ENCODE results near the gene LY6G5B.

DNA sequence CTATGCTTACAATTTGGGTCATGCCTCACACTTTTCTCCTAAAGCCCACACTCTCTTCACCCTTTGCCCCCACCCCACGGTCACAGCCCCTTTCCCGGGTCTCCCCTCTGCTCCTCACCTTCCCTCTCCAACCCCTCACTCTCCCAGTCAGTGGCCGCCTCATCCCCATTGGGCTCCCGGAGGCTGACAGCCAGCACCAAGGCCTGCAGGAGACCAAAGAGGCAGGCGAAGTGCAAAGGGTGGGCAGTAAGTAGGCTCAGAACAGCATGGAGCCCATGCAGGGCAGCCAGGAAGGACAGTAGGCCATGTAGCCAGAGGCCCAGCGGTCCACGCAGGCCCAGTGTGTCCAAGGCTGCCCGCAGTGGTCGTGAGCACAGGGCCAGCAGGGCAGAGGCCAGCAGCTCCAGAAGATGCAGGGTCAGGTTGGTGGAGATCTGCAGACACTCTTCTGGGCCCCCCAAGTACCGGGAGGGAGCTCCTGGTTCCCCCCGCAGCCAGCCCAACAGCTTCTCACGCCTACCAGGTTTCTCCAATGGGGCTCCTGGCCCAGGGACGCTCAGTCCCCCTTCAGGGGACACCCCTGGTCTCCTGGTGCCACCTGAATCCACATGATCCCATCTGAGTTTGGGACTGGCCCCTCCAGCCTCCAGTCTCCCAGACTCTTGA lies 10.7 kb upstream of the LY6G5B start:
- TF ChIP-seq, protein P1, sequence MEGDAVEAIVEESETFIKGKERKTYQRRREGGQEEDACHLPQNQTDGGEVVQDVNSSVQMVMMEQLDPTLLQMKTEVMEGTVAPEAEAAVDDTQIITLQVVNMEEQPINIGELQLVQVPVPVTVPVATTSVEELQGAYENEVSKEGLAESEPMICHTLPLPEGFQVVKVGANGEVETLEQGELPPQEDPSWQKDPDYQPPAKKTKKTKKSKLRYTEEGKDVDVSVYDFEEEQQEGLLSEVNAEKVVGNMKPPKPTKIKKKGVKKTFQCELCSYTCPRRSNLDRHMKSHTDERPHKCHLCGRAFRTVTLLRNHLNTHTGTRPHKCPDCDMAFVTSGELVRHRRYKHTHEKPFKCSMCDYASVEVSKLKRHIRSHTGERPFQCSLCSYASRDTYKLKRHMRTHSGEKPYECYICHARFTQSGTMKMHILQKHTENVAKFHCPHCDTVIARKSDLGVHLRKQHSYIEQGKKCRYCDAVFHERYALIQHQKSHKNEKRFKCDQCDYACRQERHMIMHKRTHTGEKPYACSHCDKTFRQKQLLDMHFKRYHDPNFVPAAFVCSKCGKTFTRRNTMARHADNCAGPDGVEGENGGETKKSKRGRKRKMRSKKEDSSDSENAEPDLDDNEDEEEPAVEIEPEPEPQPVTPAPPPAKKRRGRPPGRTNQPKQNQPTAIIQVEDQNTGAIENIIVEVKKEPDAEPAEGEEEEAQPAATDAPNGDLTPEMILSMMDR (IDR thresholded peaks at IDR 0.05), result no peak
- TF ChIP-seq POLR2A (IDR thresholded peaks at IDR 0.05), result no peak

Data from adrenal gland (tissue), 5 donors.